Activated T-helper 2 cell treated with anti-CD3 and anti-CD28 coated beads, Interferon-gamma antibody, Interleukin-2, Interleukin-4, amounts not matched to agents 10 μg/mL and 5 μg/mL and 100 μg/mL, durations not matched to agents 14 hours and 24 hours and 36 hours (primary cell): ENCODE measurements around the gene PITPNM3. TPM values are rescaled to one million over a fixed set of nuclear protein-coding genes. Genes with fewer than 3 reads are reported as not detected.

Experiments used
- DNase-seq: peaks from one replicate; pipeline ENCODE4 v3.0.0; 2021; ENCODE audit warnings: low spot score
- H3K27ac Mint-ChIP-seq: one replicate; pipeline ENCODE4 v1.8.0; 2021; ENCODE audit warnings: mixed read lengths
- H3K27me3 Mint-ChIP-seq: one replicate; pipeline ENCODE4 v1.8.0; 2021; ENCODE audit warnings: low read depth, mixed read lengths
- H3K36me3 Mint-ChIP-seq: one replicate; pipeline ENCODE4 v1.8.0; 2021; ENCODE audit warnings: low read depth, mixed read lengths
- H3K4me1 Mint-ChIP-seq: one replicate; pipeline ENCODE4 v1.8.0; 2021; ENCODE audit warnings: low read depth, mixed read lengths
- H3K4me3 Mint-ChIP-seq: one replicate; pipeline ENCODE4 v1.8.0; 2021; ENCODE audit warnings: low read depth, mild to moderate bottlenecking, moderate library complexity, mixed read lengths
- H3K9me3 Mint-ChIP-seq: one replicate; pipeline ENCODE4 v1.8.0; 2021; ENCODE audit warnings: mixed read lengths
- intact Hi-C: fragments of 100-400 bp; cut with micrococcal nuclease; formaldehyde crosslinking; loops from one replicate; pipeline ENCODE4 v1.15.1; 2023
- total RNA-seq: library from RNA; stranded (reverse); gene quantifications from 2 replicates; pipeline ENCODE4 v1.2.3, GENCODE V29; 2022

Gene PITPNM3
- total RNA-seq, 1 donor from 2014 or later, result 0.52 TPM

- Mint-ChIP-seq H3K36me3 (no peaks in the 10 kb centered on the region), H3K27me3 (peaks cover 24% of the 10 kb centered on the region), H3K27ac (no peak overlapping the region), H3K9me3 (no peaks in the 10 kb centered on the region), H3K4me1 (peaks cover 1% of the 10 kb centered on the region), H3K4me3 (no peak overlapping the region)
- DNase-seq, result no peak
- intact Hi-C loops, result no loop called here
Observed at GRCh38 chr17:6450926-6451832, 105.2 kb downstream of the PITPNM3 start.

- H3K27ac Mint-ChIP-seq, result no peak overlapping the region
- H3K4me3 Mint-ChIP-seq, result no peak overlapping the region
- H3K36me3 Mint-ChIP-seq, result peaks cover 6% of the 10 kb centered on the region
- DNase-seq, result no peak
- peaks cover 5% of the 10 kb centered on the region for H3K4me1 Mint-ChIP-seq
- H3K27me3 Mint-ChIP-seq, result peaks cover 19% of the 10 kb centered on the region
- H3K9me3 Mint-ChIP-seq, result no peaks in the 10 kb centered on the region
- intact Hi-C loops, result loop anchor here (10.0 kb wide), 1 partner anchor 195 kb away; the partner anchor contains the start of genes KIAA0753 and TXNDC17
Observed at GRCh38 chr17:6449307-6449706, 107.0 kb downstream of the PITPNM3 start.

- DNase-seq, result no peak
Observed at GRCh38 chr17:6448473-6448872, 107.9 kb downstream of the PITPNM3 start.

GRCh38 chr17:6446516-6447100 is 109.7 kb downstream of the PITPNM3 start:
- Mint-ChIP-seq H3K27ac (no peak overlapping the region), H3K9me3 (no peaks in the 10 kb centered on the region), H3K4me1 (peaks cover 12% of the 10 kb centered on the region), H3K4me3 (no peak overlapping the region), H3K36me3 (peaks cover 7% of the 10 kb centered on the region), H3K27me3 (peaks cover 6% of the 10 kb centered on the region)
- intact Hi-C loops, result loop anchor here (10.0 kb wide), 1 partner anchor 198 kb away; the partner anchor contains the start of genes KIAA0753 and TXNDC17
- DNase-seq, result no peak

More at GRCh38 chr17:6448473-6448872, 107.9 kb downstream of the PITPNM3 start:
- no peak overlapping the region for H3K4me3 Mint-ChIP-seq
- peaks cover 13% of the 10 kb centered on the region for H3K27me3 Mint-ChIP-seq
- peaks cover 9% of the 10 kb centered on the region for H3K4me1 Mint-ChIP-seq
- intact Hi-C loops, result loop anchor here (10.0 kb wide), 1 partner anchor 196 kb away; the partner anchor contains the start of genes KIAA0753 and TXNDC17
- peaks cover 7% of the 10 kb centered on the region for H3K36me3 Mint-ChIP-seq
- no peak overlapping the region for H3K27ac Mint-ChIP-seq
- H3K9me3 Mint-ChIP-seq, result no peaks in the 10 kb centered on the region

- peak overlapping the region; percentile 95 for H3K4me3 Mint-ChIP-seq
- peaks cover 7% of the 10 kb centered on the region for H3K36me3 Mint-ChIP-seq
- H3K27ac Mint-ChIP-seq, result peak overlapping the region; percentile 10
- no peaks in the 10 kb centered on the region for H3K9me3 Mint-ChIP-seq
- intact Hi-C loops, result loop anchor here (10.0 kb wide), 1 partner anchor 200 kb away; the partner anchor contains the start of genes KIAA0753 and TXNDC17
- peaks cover 22% of the 10 kb centered on the region for H3K27me3 Mint-ChIP-seq
- peaks cover 11% of the 10 kb centered on the region for H3K4me1 Mint-ChIP-seq
- no peak for DNase-seq
Observed at GRCh38 chr17:6444571-6445335, 111.6 kb downstream of the PITPNM3 start.

- Mint-ChIP-seq H3K36me3 (peaks cover 7% of the 10 kb centered on the region), H3K9me3 (no peaks in the 10 kb centered on the region), H3K27ac (peak within 1 kb of the TSS; percentile 97), H3K27me3 (peaks cover 30% of the 10 kb centered on the region), H3K4me1 (peaks cover 11% of the 10 kb centered on the region), H3K4me3 (peak within 1 kb of the TSS; percentile 95)
- peak; percentile 88 for DNase-seq
- intact Hi-C loops, result loop anchor here (10.0 kb wide), 1 partner anchor 201 kb away; the partner anchor contains the start of genes KIAA0753 and TXNDC17
Observed at GRCh38 chr17:6443692-6444570, 112.4 kb downstream of the PITPNM3 start, which contains the start of gene PIMREG. Gene PIMREG (plus strand): TSS chr17:6444455. CDS start chr17:6445111, 656 bp downstream.

GRCh38 chr17:6442775-6443174 is 113.6 kb downstream of the PITPNM3 start:
- intact Hi-C loops, result loop anchor here (10.0 kb wide), 1 partner anchor 202 kb away; the partner anchor contains the start of genes KIAA0753 and TXNDC17
- H3K9me3 Mint-ChIP-seq, result no peaks in the 10 kb centered on the region
- no peak for DNase-seq
- peaks cover 33% of the 10 kb centered on the region for H3K27me3 Mint-ChIP-seq
- no peak overlapping the region for H3K4me3 Mint-ChIP-seq
- peaks cover 11% of the 10 kb centered on the region for H3K4me1 Mint-ChIP-seq
- H3K36me3 Mint-ChIP-seq, result peaks cover 7% of the 10 kb centered on the region
- H3K27ac Mint-ChIP-seq, result no peak overlapping the region

GRCh38 chr17:6439951-6440350 is 116.4 kb downstream of the PITPNM3 start:
- intact Hi-C loops, result loop anchor here (10.0 kb wide), 1 partner anchor 205 kb away; the partner anchor contains the start of genes KIAA0753 and TXNDC17
- H3K27me3 Mint-ChIP-seq, result peaks cover 47% of the 10 kb centered on the region
- no peak overlapping the region for H3K27ac Mint-ChIP-seq
- no peak for DNase-seq
- no peaks in the 10 kb centered on the region for H3K9me3 Mint-ChIP-seq
- peaks cover 2% of the 10 kb centered on the region for H3K36me3 Mint-ChIP-seq
- H3K4me1 Mint-ChIP-seq, result peaks cover 12% of the 10 kb centered on the region
- no peak overlapping the region for H3K4me3 Mint-ChIP-seq

- intact Hi-C loops, result no loop called here
- Mint-ChIP-seq H3K4me1 (peaks cover 1% of the 10 kb centered on the region), H3K27me3 (peaks cover 58% of the 10 kb centered on the region), H3K27ac (no peak overlapping the region), H3K4me3 (no peak overlapping the region), H3K36me3 (no peaks in the 10 kb centered on the region), H3K9me3 (no peaks in the 10 kb centered on the region)
- DNase-seq, result no peak
Observed at GRCh38 chr17:6437956-6438355, 118.4 kb downstream of the PITPNM3 start.

GRCh38 chr17:6437466-6437865 is 118.9 kb downstream of the PITPNM3 start:
- Mint-ChIP-seq H3K27me3 (peaks cover 59% of the 10 kb centered on the region), H3K4me1 (peaks cover 1% of the 10 kb centered on the region)
- intact Hi-C loops, result no loop called here

GRCh38 chr17:6435968-6436367 is 120.4 kb downstream of the PITPNM3 start:
- H3K27ac Mint-ChIP-seq, result no peak overlapping the region
- H3K36me3 Mint-ChIP-seq, result peaks cover 3% of the 10 kb centered on the region
- peaks cover 8% of the 10 kb centered on the region for H3K9me3 Mint-ChIP-seq
- H3K4me3 Mint-ChIP-seq, result no peak overlapping the region
- H3K4me1 Mint-ChIP-seq, result peaks cover 1% of the 10 kb centered on the region
- intact Hi-C loops, result loop anchor here (1.0 kb wide), 1 partner anchor 8 kb away; no protein-coding TSS in a partner anchor
- peaks cover 58% of the 10 kb centered on the region for H3K27me3 Mint-ChIP-seq
- peak; percentile 50 for DNase-seq

More at GRCh38 chr17:6437466-6437865, 118.9 kb downstream of the PITPNM3 start:
- no peak for DNase-seq
- no peak overlapping the region for H3K27ac Mint-ChIP-seq
- H3K36me3 Mint-ChIP-seq, result no peaks in the 10 kb centered on the region
- H3K4me3 Mint-ChIP-seq, result no peak overlapping the region
- H3K9me3 Mint-ChIP-seq, result no peaks in the 10 kb centered on the region
